HL-60/S4 treated with phorbol 12-myristate 13-acetate at 8.2 ng/mL for 4 days and 3 days (cell line): ENCODE results near the gene KLHL13.
"Not testable (repeated sequence)": the region's sequence is repeated elsewhere in the genome, so short reads cannot be mapped to it uniquely, and the experiment has no call there.

Experiments
- in situ Hi-C: fragments of 300-500 bp; cut with MboI; formaldehyde crosslinking; loops from 2 replicates; pipeline ENCODE4 v1.15.0; 2022; ENCODE audit warnings: low sequenced_read_pairs

KLHL13 gene

DNA sequence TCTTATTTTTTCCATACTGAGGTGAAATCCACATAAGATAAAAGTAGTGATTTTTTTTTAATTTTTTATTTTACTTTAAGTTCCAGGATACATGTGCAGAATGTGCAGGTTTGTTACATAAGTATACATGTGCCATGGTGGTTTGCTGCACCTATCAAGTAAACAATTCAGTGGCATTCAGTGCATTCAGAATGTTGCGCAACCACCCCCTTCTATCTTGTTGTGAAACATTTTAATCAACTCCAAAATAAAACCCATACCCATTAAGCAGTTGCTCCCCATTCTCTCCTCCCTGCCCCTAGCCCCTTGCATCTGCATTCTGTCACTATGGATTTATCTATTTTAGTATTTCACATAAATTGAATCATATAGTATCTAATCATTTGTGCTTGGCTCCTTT is 121.2 kb downstream of the KLHL13 start:
- in situ Hi-C loops: no loop called here

DNA sequence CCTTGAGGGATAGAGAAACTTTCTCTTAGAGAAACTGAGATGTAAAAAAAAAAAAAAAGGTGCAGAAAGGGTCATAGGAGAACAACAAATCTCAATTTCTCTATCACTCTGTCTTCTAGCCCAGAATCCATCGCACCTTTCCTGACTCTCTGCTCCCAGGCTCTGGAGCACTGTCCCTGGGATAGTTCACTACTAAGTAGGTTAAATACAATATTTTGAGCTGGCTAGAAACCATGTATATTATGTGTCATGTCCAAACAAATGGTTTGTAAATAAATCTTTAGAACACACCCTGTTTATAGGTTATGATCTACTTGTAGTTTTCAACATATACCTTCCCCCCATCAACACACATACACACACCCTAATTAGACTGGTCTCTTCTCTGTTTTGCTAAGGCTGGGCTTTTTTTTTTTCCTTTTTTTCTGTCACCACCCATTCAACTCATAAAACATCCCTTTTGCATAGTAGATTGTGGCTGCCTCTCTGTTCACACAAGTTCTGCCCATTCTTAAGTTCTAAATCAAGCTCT is 124.4 kb downstream of the KLHL13 start:
- in situ Hi-C loops: no loop called here

DNA sequence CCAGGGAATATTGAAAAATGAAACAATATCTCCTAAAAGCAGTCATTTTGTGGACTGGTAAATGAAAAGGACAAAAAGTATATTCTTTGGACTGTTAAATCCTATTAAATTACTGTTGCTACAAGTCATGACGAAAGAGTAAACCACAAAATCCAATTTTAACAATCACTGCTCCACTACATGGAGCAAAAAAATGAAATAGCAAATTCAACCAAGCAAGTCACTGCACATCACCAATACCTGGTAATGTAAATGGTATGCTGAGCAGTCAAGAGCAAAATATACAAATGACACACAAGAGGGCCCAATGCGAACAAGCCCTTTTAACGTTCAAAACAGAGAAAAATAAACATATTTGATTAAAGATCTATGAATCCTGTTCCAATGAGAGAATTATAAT is 126.2 kb downstream of the KLHL13 start:
- in situ Hi-C loops: no loop called here

DNA sequence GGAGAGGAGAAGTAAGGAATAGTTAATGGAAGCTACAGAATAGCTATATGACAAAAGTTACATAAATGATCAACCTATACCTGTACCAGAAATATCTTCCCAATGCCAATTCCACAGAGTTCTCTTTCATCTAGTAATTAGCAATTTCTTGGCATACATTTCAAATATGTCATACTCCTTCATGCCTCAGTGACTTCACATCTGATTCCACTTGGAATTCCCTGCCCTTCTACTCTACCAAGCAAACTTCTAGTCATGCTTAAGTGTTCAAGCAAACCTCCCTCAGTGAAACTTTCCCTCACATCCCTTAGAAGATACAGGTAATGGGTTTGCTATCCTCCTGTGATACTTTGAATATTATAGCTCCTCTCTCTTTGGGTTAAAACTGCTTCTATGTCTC is 127.1 kb downstream of the KLHL13 start:
- in situ Hi-C loops: no loop called here

DNA sequence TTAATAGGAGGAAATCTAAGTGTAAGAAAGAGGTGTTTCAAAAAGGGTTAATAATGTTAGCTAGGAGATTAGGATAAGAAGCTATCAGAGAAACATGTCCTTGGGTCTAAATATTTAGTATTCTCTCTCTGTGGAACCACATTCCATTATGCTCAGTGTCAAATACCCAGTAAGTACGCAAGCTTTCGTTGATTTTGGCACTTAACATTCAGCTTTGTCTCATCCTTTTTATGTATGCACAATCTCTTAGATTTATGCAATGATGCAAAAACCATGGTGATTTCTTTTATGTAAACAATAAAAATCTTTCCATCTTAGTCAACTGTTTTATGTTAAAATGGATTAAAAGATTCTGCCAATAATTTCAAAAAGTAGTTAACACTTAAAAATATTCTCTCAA is 129.2 kb downstream of the KLHL13 start:
- in situ Hi-C loops: no loop called here

DNA sequence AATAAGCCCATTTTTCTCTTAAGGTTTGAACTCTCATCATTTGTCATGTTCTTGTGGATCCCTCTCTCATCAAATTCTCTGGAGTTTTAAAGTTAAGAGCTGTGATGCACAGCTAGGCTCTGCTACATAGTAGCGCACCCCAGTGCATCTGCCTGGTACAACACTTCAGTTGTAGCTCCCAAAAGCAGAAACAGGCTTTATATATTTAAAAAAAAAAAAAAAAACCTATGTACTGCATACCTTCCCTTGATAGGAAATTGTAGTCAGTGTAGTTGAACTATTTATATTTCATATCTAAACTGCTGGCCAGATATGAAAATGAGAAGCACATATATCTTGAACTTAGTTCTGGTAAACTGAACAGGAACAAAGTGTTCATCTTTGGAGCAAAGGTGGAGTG is 131.4 kb downstream of the KLHL13 start:
- in situ Hi-C loops: no loop called here

DNA sequence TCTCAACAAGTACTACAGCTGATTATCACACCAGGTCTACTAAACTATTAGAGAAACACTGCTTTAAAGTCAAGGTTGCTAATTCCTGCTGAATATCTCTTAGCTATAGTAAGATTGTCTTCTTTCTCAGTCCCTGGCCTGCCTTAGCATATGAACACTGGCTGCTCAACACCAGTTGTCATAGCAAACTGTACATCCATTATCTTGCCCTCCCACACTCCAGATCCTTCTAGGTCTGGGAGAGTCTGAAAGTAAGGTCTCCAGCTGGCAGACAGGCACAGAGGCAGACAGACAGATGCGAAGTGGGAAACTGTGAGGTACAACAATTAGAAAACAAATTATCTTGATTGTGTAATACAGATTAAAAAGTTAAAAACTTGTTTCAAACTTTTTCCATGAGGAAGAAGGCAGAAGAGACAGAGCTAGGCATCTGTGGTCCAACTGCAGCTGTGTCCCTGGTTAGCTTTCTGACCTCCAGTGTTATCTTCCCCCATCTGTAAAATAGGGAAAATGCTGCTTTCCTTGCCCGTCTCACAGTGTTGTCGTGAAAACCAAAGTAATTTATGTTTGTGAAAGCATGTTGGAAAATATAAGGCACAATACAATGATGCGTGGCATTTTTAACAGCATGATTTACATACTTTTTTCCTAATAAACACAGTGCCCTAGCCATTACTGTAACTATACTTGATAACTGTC is 133.8 kb downstream of the KLHL13 start:
- in situ Hi-C loops: no loop called here

DNA sequence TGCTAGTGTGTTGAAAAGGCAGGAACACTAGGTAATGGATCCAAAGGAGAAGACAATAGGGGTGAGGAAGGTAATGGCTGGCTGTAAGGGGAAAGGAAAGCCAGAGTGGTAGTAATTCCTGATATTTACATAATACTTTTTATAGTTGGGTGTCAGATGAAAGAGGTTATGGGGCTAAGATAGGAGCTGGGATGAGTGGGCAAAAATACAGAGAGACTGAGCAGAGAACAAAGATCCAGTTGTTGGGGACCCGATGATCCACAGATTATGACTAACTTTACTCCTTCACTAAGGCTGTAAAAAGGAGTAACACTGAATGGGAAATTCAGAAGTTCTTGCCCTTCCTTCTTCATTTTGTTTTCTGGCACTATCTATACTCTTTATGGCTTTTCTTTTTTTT is 138.2 kb downstream of the KLHL13 start:
- in situ Hi-C loops: no loop called here

DNA sequence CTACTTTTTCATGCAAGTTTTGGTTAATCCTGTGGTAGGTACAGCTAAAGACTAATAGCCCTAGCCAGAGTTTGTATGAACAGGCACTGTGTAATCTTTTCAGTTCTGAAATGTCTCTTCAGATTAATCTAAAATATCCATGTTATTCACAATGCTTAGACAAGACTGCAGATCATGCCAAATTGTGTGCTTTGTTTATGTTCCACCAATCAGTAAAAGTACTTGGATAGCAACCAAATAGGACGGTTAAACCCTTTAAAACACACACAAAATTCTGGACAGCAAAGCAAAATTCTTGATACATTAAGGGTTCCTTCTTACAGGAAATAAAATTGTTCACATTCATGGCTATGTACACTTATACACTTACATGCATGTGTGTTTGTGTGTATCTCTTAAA is 139.1 kb downstream of the KLHL13 start:
- in situ Hi-C loops: no loop called here

DNA sequence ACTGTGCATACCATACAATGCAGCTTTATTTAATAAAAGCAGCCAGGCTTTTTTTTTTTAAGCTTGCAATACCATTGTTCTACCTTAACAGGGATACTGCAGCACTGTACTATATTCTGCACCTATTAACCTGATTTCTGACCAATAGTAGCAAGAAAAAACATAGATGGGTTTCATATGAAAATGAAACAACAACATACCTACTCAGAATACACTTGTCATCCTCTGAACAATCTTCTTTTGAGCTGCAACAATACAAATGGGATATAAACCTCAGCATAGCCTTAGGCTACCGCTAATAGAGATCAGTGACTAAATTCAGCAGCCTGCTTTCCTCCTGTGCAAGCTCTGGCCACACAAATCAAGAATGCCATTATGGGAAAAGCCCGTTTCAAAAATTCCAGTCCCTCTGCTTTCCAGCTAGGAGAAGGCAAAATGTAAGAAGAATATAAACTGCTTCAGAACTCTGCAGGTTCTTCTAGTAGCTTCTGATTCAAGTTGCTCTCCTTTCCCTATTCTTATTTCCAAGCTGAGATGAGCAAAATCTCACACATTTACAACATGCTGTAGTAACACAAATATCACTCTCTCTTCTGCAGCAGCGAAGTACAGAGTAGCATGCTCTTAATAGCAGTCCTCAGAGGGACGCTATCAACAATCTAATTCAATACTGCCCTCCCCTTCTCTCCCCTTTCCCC is 143.4 kb downstream of the KLHL13 start:
- in situ Hi-C loops: no loop called here

DNA sequence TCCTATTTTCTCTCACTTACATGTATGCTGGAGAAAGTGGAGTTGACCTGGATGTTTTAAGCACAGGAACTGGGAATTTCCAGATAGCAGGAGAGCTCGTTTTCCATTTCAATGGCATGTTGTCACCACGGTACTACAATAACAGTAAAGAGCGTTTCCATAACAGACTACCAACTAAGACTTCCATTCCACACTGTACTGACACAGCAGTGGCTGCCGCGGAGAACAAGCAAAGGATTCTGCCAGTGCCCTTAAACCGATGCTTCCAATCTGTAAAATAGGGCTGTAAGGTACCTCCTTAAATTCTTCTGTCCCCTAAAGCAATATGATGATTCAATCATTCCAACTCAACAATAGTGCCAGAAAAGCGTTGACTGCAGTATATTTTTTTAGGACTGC is 143.9 kb downstream of the KLHL13 start:
- in situ Hi-C loops: no loop called here

DNA sequence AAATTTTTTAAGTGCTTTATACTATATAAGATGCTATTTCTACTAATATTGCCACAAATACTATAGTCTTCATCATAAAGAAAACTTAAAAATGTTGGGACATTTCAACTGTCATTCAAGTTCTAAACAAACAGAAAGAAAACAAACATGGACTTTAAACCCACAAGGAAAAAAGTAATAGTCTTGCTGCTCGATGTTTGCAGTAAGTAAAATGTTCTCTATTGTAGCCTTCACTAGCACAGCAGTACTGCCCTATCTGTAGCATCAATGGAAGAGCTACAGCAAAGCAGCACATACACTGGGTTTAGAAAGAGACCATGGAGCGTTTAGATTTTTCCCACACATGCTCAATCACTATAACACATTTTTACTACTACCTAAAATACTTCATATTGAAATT is 146.8 kb downstream of the KLHL13 start:
- in situ Hi-C loops: no loop called here

DNA sequence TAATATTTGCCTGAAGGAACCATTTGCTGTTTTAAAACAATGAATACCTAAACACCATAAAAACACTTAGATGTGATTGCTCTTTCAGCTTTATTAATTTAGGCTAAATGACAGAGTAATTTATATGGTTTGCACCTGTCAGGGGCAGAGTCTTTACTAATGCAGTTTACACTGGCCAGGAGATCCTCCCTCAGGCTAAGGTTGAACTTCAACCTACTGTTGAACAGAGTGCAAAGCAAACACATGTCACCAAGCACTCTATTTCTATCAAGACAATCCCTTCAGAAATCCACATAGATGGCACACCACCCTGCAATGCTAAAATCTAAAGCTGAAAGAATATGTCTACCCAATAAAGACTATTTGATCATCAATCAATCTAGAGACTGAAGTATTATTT is 147.3 kb downstream of the KLHL13 start:
- in situ Hi-C loops: no loop called here

DNA sequence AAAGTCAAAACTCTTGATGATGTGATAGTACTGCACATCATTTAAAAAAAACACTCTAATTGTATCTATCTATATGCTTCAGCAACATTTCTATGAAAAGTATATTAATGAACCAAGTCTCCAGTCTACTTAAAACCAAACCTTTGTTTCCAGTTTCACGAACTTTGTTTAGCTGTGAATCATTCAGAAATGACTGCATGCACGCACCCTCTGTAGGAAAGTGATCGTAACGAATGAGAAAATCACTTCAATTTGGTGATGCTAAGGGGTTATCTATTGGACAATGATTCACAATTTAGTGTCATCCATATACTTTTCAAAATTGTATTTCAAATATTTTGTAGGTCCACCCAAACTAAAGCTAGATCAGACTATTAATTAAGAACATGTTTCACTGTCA is 157.6 kb downstream of the KLHL13 start:
- in situ Hi-C loops: no loop called here

DNA sequence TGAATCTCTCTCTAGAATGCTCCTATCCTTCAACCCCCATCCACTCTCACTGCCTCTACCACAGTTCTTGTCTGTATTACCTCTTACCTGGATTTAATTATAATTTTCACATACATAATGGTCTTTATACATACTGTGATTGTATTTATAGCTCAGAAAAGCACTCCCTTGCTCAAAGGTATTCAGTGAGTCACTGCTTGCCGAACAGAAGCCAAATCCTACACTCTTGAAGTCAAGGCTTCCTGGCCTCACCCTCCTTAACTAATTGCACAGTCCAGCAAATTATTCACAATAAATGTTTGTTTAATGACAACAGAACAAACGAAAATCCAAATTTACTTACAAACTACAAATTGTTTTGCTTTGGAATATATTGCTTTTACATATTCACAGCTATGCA is 159.5 kb downstream of the KLHL13 start:
- in situ Hi-C loops: no loop called here

DNA sequence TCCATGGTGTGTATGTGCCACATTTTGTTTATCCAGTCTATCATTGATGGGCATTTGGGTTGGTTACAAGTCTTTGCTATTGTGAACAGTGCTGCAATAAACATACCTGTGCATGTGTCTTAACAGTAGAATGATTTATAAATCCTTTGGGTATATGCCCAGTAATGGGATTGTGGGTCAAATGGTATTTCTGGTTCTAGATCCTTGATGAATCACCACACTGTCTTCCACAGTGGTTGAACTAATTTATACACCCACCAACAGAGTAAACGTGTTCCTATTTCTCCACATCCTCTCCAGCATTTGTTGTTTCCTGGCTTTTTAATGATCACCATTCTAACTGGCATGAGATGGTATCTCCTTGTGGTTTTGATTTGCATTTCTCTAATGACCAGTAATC is 177.3 kb downstream of the KLHL13 start:
- in situ Hi-C loops: not testable (repeated sequence)

DNA sequence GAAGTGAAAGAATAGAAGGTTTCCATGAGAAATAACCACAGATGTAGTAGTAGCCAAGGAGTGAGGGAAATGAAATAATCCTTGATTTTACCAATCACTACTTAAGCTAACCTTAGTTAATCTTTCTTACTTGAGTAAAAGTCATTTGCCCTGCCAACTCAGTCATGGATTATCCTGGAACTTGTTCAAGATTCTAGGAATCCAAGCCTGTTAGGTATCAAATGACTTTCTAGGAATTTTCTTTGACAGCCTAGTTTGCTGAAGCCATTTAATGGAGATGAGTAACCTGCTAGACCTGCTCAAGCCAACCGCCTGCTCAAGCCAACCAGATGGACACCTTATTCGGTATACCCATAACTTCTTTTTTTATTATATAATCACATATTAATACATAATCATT is 180.5 kb downstream of the KLHL13 start:
- in situ Hi-C loops: no loop called here

DNA sequence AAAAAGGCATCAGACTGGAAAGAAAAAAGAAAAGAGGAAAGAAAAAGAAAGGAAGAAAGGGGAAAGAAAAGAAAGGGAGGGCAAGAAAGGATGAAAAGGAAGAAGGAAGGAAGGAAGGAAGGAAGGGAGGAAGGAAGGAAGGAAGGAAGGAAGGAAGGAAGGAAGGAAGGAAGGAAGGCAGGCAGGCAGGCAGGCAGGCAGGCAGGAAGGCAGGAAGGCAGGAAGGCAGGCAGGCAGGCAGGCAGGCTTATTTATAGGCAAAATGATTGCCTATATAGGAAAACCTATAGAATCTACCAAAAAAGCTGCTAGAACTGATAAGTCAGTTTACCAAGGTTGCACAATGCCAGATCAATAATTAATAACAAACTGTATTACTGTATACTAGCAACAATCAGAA is 186.5 kb downstream of the KLHL13 start:
- in situ Hi-C loops: not testable (repeated sequence)

DNA sequence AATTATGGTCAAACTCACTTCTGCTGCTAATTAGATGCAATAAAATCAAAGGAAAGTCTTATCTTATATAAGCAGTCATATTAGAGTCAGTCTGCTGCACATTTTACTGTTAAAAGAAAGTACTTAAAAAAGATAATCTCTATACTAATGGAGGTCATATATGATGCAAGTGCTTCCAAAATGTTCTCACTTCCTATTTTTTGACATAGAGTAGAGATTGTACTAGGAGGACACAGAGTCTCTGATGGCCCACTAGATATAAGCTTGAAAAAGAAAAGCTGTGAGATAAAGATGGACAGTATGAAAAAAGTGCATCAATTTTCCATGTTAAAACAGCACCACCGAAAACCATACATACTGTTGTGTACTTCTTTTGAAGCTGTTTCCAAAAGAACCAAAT is 196.9 kb downstream of the KLHL13 start:
- in situ Hi-C loops: no loop called here

DNA sequence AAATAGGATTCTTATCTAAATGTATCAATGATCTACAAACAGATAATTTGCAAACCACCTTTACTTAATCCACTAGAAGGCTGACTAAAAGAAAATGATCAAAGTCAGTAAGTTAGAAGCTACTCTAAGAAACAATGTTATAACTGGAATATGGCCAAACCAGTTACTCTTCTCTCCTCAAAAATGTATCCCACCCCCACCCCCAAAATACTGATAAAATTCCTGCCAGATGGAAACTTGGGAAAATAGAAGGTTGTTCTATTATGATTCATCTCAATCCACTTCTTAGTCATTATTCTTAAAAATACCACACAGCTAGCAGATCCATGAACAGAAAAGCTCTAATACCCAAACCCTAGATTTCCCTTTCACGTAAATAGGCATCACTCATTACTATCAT is 206.4 kb downstream of the KLHL13 start:
- in situ Hi-C loops: no loop called here

DNA sequence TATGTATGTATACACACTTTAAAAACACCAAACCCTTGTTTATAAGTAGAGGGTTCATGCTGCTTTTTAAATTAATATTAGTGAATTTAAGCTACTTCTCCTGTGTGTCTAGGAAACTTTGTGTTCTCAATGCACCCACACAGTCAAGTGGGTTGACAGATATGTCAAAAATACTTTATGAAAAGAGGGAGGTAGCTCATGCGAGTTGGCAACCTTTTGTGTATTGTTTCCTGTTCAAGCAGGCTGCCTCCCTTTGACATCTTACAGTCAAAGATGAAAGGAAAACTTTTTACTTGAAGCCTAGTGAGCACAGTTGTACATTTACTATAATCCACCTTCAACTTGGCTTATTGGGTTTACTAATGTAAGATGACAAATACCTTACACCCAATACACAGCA is 218.4 kb downstream of the KLHL13 start:
- in situ Hi-C loops: no loop called here

DNA sequence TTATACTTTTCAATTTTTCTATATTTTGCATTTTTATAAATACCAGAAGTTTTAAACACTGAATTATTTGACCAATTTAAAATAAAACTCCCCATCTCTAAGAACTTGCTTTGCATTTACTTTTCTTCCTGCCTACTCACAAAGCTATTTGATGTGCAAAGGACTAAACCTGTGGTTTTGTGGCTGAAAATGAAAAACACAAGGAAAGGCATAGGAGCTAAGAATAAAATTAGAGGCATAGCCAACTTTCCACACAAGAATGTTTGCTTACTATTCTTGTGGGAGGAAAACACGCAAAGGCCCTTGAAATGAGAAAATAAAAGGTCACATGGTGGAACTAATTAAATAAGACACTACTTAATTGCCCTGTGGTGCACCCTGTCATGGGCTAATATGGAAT is 221.2 kb downstream of the KLHL13 start:
- in situ Hi-C loops: no loop called here

DNA sequence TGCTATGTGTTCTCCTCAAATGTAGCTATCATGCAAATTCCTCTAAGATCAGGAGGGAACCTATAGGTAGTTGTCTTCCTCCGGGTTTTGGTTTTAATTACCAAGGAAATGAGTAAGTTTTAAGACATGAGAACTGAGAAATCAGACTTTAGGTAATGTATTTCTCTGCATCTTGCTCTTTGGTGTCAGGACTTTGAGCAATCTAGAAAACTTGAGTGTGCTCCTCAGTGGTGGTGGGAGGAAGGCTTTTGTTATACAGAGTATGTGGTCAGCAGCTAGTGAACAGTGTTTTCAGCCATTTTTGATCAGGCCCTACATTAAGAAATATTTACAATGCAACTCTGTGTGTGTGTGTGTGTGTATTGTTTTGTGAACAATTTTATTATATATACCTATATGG is 224.1 kb downstream of the KLHL13 start:
- in situ Hi-C loops: no loop called here
